Coronary artery (tissue), 2 donors: ENCODE measurements around the gene HMCN2.

Experiments
- DNase-seq: peaks from one replicate; pipeline ENCODE4 v3.0.0-alpha.2; 2017; ENCODE audit warnings: low spot score
- H3K27ac ChIP-seq, 2 donors: fragments of 200-600 bp; sonication (generic); one replicate each; pipeline ENCODE4 v1.5.1; 2016 to 2019
- H3K4me3 ChIP-seq: fragments of 200-600 bp; sonication (generic); 2 replicates; pipeline ENCODE4 v1.5.1; 2016; ENCODE audit warnings: mild to moderate bottlenecking, moderate library complexity
- TF ChIP-seq, protein P1 (sequence below): fragments of 200-600 bp; sonication (generic); IDR thresholded peaks from one replicate; pipeline ENCODE4 v1.5.1; 2019; ENCODE audit warnings: antibody characterized with exemption

The HMCN2 gene

DNA sequence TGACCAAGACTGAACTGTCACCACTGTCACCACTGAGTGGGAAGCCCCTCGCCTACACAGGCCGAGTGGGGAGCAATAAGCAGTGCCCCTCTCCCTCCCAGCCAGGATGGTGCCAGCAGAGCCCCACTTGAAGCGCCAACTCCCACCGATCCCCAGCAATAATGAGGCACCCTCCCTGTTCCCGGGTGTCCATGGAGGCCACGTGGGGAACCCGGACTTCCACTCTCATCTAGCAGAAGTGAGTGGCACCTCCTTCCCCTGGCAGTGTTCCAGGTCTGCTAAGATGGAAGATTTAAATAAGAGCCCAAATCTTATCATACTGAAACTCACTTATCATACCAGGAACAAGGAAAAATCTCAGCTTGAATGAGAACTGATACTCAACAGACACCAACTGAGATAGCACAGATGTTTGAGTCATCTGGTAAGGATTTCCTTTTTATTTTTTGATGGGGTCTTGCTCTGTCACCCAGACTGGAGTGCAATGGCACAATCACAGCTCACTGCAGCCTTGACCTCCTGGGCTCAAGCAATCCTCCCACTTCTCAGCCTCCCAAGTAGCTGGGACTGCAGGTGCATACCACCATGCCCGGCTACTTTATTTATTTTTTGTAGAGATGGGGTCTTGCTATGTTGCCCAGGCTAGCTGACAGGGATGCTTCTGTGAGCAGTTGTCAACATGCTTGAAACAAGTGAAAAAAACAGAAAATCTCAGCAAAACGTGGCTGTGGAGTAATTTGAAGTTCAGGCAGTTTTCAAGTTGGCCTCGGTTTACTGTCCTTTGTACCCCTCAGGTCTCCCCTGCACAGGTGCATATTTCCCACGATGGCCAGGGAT lies 149.6 kb downstream of the HMCN2 start:
- DNase-seq: no peak
- TF ChIP-seq, protein P1, sequence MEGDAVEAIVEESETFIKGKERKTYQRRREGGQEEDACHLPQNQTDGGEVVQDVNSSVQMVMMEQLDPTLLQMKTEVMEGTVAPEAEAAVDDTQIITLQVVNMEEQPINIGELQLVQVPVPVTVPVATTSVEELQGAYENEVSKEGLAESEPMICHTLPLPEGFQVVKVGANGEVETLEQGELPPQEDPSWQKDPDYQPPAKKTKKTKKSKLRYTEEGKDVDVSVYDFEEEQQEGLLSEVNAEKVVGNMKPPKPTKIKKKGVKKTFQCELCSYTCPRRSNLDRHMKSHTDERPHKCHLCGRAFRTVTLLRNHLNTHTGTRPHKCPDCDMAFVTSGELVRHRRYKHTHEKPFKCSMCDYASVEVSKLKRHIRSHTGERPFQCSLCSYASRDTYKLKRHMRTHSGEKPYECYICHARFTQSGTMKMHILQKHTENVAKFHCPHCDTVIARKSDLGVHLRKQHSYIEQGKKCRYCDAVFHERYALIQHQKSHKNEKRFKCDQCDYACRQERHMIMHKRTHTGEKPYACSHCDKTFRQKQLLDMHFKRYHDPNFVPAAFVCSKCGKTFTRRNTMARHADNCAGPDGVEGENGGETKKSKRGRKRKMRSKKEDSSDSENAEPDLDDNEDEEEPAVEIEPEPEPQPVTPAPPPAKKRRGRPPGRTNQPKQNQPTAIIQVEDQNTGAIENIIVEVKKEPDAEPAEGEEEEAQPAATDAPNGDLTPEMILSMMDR: no peak
- Histone ChIP-seq H3K4me3 (no peak overlapping the region), H3K27ac (no peak overlapping the region)

DNA sequence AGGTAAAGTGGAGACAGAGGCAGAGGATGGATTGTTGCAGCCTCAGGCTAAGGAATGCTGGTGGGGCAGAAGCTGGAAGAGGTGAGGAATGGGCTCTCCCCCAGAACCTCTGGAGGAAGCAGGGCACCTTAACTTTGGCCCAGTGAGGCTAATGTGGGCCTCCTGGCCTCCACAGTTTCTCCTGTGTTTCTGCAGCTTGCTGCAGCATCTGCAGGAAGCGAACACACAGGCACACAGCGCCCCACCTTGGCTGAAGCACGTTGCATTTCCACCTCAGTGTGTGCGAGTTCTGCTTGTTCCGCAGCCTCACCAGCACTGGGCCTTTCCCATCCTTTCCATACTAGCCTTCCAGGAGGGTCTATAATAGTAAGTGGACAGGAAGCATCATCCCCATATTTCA lies 152.0 kb downstream of the HMCN2 start:
- Histone ChIP-seq H3K27ac (no peak overlapping the region), H3K4me3 (no peak overlapping the region)
- TF ChIP-seq, protein P1: no peak
- DNase-seq: no peak

DNA sequence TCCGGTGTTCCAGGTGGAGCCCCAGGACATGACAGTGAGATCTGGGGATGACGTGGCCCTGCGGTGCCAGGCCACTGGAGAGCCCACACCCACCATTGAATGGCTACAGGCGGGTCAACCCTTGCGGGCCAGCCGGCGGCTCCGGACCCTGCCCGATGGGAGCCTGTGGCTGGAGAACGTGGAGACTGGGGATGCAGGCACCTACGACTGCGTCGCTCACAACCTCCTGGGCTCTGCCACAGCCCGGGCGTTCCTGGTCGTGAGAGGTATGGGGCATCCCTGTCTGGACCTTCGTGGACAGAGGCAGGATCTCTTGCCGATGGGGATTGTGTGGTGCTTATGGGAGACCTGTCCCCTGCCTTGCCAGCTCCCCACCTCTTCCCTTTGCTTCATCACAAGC lies 153.2 kb downstream of the HMCN2 start:
- TF ChIP-seq, protein P1: no peak
- Histone ChIP-seq H3K27ac (no peak overlapping the region), H3K4me3 (no peak overlapping the region)
- DNase-seq: no peak

DNA sequence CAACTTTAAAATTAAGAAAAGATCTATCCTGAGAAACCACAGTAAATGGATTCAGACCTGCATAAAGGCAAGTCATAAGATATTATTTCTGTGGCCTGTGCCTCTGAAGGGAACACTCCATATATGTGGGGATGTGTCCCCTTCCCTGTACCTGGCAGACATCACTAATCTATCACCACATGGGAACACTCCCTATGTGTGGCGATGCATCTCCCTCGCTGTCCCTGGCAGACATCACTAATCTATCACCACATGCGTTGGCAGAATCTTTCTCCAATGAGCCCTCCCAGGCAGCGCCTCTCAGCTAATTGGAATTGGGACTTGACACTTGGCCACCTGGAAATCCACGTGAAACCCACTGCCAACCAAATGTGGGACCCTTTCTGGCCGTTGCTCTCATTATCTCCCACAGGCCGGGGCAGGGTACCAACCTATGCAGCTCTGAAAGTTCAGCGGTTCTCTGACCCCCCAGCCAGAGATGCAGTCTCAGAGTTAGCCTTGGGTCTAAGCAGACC lies 154.0 kb downstream of the HMCN2 start:
- TF ChIP-seq, protein P1: no peak
- no peak overlapping the region for H3K4me3 ChIP-seq
- no peak overlapping the region for H3K27ac ChIP-seq
- no peak for DNase-seq

DNA sequence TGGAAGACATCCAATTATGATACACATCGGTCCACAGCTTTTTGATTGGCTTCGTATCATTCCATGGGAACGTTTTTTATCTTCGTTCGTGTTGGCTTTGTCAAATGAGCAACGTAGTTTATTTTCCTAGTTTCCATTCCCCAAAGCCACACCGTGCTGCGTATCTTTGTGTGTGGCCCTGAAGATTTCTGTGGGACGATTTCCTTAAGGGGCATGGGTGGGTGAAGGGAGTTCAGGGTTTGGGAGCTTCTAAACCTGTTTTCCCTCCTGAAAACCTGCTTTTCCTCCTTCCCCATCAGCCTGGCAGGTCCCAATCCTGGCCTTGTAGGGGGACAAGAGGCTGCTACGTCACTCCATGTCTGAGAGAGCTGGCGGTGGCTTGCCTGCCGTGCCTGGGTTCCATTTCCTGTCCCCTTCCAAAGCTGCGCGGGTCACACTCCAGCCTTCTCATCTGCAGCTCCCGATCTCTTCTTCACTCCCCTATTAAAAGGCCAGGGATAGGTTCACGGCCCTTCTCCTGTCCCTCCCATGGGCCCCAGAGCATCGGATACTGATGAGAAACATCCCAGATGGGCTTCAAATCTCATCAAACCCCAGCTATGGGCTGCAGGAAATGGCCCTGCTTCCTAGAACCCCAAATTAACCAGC lies 155.7 kb downstream of the HMCN2 start:
- no peak overlapping the region for H3K27ac ChIP-seq
- no peak overlapping the region for H3K4me3 ChIP-seq
- DNase-seq: no peak
- TF ChIP-seq, protein P1: no peak

DNA sequence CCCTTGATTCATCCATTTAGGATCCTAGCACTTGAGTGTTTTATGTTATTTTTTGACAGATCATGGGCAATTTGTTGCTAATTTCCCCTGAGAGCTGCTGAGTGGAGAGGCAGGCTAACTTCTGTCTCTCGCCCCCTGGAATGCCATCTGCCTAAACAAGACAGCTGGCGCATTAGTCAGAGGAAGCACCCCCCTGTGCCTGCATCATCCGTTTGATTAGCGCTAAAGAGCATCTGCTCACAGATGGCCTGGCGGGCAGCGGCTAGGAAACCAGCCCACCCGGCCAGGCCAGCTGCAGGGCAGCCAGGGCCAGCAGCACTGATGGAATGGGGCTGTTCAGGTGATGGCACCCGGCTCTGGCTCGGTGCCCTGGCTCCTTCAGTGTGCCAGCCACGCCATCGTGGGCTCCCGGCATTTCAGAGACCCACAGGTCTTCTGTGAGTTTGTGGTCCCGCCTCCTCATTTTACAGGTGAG lies 156.3 kb downstream of the HMCN2 start:
- TF ChIP-seq, protein P1: no peak
- Histone ChIP-seq H3K4me3 (no peak overlapping the region), H3K27ac (no peak overlapping the region)
- no peak for DNase-seq
